ENCODE measurements around the gene NDUFA11.

Gene NDUFA11

GRCh38 chr19:5935473-5936291 lies 32.1 kb upstream of the NDUFA11 start:
- Histone ChIP-seq H3K9me3 (ENCODE audit: insufficient read depth, low read length) (no peaks in the 10 kb centered on the region), H3K9ac (ENCODE audit: low read length) (no peak overlapping the region), H3K4me2 (ENCODE audit: low read length) (no peak overlapping the region), H3K27ac (ENCODE audit: low read length) (no peak overlapping the region), H3K79me2 (ENCODE audit: low read length) (peaks cover 29% of the 10 kb centered on the region; the same call in 1 of the 2 replicates), H3K4me1 (ENCODE audit: low read length) (no peaks in the 10 kb centered on the region), H3K36me3 (replicated peaks; ENCODE audit: low read depth, low read length) (peaks cover 67% of the 10 kb centered on the region), H2AFZ (ENCODE audit: low read depth, low read length) (no peak overlapping the region), H4K20me1 (ENCODE audit: insufficient read depth, low read length) (peaks cover 22% of the 10 kb centered on the region), H3K4me3 (ENCODE audit: low read length) (no peak overlapping the region), H3K27me3 (ENCODE audit: low read depth, low read length) (no peaks in the 10 kb centered on the region)
- no peak for TF ChIP-seq EZH2phosphoT487 (IDR thresholded peaks at IDR 0.05; ENCODE audit: low read depth)
- TF ChIP-seq CTCF (IDR thresholded peaks at IDR 0.05; ENCODE audit: low read depth, low read length): no peak

GRCh38 chr19:5934774-5935472 lies 31.3 kb upstream of the NDUFA11 start:
- Histone ChIP-seq H3K27me3 (ENCODE audit: low read depth, low read length) (no peaks in the 10 kb centered on the region), H3K4me2 (ENCODE audit: low read length) (no peak overlapping the region), H3K4me1 (ENCODE audit: low read length) (no peaks in the 10 kb centered on the region), H3K36me3 (replicated peaks; ENCODE audit: low read depth, low read length) (peaks cover 66% of the 10 kb centered on the region), H3K79me2 (ENCODE audit: low read length) (peaks cover 24% of the 10 kb centered on the region; the same call in 1 of the 2 replicates), H4K20me1 (ENCODE audit: insufficient read depth, low read length) (peaks cover 21% of the 10 kb centered on the region), H3K9ac (ENCODE audit: low read length) (no peak overlapping the region), H3K27ac (ENCODE audit: low read length) (no peak overlapping the region), H3K9me3 (ENCODE audit: insufficient read depth, low read length) (no peaks in the 10 kb centered on the region), H2AFZ (ENCODE audit: low read depth, low read length) (no peak overlapping the region), H3K4me3 (ENCODE audit: low read length) (no peak overlapping the region)
- TF ChIP-seq EZH2phosphoT487 (IDR thresholded peaks at IDR 0.05; ENCODE audit: low read depth) (no peak), CTCF (IDR thresholded peaks at IDR 0.05; ENCODE audit: low read depth, low read length) (no peak)

DNA sequence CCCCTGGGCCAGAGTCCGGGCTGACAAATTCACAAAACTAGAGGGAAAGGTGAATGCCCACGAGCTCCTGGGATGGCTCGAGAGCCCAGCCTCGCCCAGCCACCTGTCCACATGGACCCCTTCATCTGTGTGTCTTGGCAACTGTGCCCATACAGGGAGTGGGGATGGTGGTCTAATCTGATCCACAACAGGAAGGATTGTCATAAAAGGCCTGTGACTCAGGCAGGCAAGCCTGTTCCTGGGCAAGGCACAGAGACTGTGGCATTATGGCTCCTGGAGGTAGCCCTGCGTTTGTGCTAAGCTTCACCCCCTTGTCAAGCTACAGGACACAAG lies 30.4 kb upstream of the NDUFA11 start:
- no peak overlapping the region for H3K9ac ChIP-seq (ENCODE audit: low read length)
- H3K27me3 ChIP-seq (ENCODE audit: low read depth, low read length): no peaks in the 10 kb centered on the region
- peaks cover 14% of the 10 kb centered on the region for H4K20me1 ChIP-seq (ENCODE audit: insufficient read depth, low read length)
- H3K79me2 ChIP-seq (ENCODE audit: low read length): peaks cover 18% of the 10 kb centered on the region; the same call in 1 of the 2 replicates
- no peak overlapping the region for H3K27ac ChIP-seq (ENCODE audit: low read length)
- H2AFZ ChIP-seq (ENCODE audit: low read depth, low read length): no peak overlapping the region
- no peak overlapping the region for H3K4me2 ChIP-seq (ENCODE audit: low read length)
- no peak overlapping the region for H3K4me3 ChIP-seq (ENCODE audit: low read length)
- H3K9me3 ChIP-seq (ENCODE audit: insufficient read depth, low read length): no peaks in the 10 kb centered on the region
- TF ChIP-seq CTCF (IDR thresholded peaks at IDR 0.05; ENCODE audit: low read depth, low read length) (no peak), EZH2phosphoT487 (IDR thresholded peaks at IDR 0.05; ENCODE audit: low read depth) (no peak)
- H3K36me3 ChIP-seq (replicated peaks; ENCODE audit: low read depth, low read length): peaks cover 66% of the 10 kb centered on the region
- H3K4me1 ChIP-seq (ENCODE audit: low read length): no peaks in the 10 kb centered on the region; the same call in 1 of the 2 replicates

DNA sequence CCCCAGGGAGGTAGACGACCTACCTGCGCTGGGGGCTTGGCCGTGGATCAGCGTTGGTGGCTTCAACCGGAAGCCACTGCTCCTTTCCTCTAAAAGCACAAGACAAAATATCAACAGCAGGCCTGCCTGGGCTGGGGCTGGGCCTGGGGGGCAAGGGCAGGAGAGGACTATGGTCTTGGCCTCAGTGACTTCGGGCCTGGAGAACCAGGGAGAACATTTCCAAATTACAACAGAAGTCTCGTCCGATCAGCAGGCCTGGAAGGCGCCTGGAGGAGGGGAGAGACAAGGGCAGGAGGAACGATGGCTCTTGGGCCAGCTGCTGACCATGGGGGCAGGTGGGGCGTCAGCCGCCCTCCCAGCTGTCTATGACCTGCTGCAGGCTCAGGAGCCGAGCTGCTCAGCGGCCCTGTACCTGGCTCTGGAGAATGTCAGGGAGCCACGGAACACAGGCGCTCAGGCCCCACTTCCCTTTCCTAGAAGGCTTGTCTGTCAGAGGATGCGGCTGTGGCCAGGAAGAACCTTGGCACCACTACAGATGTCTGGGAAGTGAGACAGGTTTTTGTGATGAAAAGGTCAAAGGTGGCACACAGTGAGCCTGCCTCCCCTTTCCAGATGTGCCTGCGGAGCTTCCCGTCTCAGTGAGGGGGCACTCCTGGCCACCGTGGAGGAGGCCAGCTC lies 29.9 kb upstream of the NDUFA11 start:
- H3K79me2 ChIP-seq (ENCODE audit: low read length): peaks cover 18% of the 10 kb centered on the region; the same call in 1 of the 2 replicates
- peaks cover 4% of the 10 kb centered on the region for H3K4me1 ChIP-seq (ENCODE audit: low read length)
- H3K4me3 ChIP-seq (ENCODE audit: low read length): no peak overlapping the region
- no peak overlapping the region for H3K9ac ChIP-seq (ENCODE audit: low read length)
- H3K27me3 ChIP-seq (ENCODE audit: low read depth, low read length): no peaks in the 10 kb centered on the region
- no peak overlapping the region for H3K4me2 ChIP-seq (ENCODE audit: low read length)
- no peak overlapping the region for H2AFZ ChIP-seq (ENCODE audit: low read depth, low read length)
- H4K20me1 ChIP-seq (ENCODE audit: insufficient read depth, low read length): peaks cover 14% of the 10 kb centered on the region
- no peak for TF ChIP-seq EZH2phosphoT487 (IDR thresholded peaks at IDR 0.05; ENCODE audit: low read depth)
- H3K27ac ChIP-seq (ENCODE audit: low read length): no peak overlapping the region
- no peaks in the 10 kb centered on the region for H3K9me3 ChIP-seq (ENCODE audit: insufficient read depth, low read length)
- peaks cover 70% of the 10 kb centered on the region for H3K36me3 ChIP-seq (replicated peaks; ENCODE audit: low read depth, low read length)

Measured in OCI-LY3 (cell line).